Left lobe of liver (tissue), 2 donors: ENCODE results near the gene UBL3. TPM values are rescaled to one million over a fixed set of nuclear protein-coding genes. Genes with fewer than 3 reads are reported as not detected.

Experiments
- ATAC-seq: fragments of 200-7000 bp; cut with Tn5 transposase; one replicate; pipeline ENCODE4 v1.9.1; 2020; ENCODE audit warnings: mild to moderate bottlenecking, moderate library complexity
- DNase-seq: peaks from one replicate; pipeline ENCODE4 v3.0.0-alpha.2; 2020; ENCODE audit warnings: low spot score
- total RNA-seq: library from RNA; stranded (reverse); gene quantifications from one replicate; pipeline ENCODE4 v1.2.1, GENCODE V29; 2021
- donor health status: DM: no; HTN: no; CAD: no; lungs with moderate emphysema.
- donor health status: DM: no; HTN: yes; CAD: no.

The UBL3 gene, protein sequence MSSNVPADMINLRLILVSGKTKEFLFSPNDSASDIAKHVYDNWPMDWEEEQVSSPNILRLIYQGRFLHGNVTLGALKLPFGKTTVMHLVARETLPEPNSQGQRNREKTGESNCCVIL
- total RNA-seq: 21.8 TPM

DNA sequence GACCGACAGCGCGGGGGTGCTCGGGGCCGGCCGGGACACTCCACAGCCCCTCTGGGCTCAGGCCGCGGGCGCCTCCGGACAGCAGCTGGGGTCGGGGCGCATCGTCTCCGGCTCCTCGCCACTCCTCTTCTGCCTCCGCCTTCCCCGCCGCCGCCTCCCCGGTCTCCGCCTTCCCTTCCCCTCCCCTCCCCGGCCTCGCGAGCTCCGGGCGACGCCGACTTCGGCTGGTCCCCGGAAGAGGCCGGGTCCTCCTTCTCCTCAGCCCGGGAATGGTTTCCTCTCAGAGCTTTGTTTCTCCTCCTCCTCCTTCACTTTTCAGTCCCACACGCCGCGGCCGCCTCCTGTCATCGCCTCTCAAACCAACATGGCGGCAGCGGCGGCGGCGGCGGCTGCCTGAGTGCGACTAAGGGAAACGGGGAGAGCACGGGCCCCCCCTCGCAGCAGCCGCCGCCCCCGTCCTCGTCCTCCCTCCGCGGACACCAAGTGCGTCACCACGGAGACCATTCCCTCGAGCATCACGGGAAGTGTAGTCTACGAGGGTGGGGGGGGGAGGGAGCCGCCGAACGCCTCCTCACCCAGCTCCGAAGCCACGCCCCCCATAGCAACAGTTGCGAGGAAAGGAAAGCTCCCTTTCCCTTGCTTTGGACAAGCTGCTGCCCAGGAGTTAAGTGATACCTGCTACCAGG, at the start of gene UBL3:
Gene UBL3 (minus strand): TSS at position 405 of the 686 bp plus-strand sequence. CDS start 1,079 bp downstream, outside the sequence.
- ATAC-seq: peak; percentile 88

GRCh38 chr13:29897102-29897501, 46.7 kb upstream of the UBL3 start:
- no peak for DNase-seq
- ATAC-seq: no peak

More for the DNA sequence above, at the start of gene UBL3:
- DNase-seq: peak; percentile 96

DNA sequence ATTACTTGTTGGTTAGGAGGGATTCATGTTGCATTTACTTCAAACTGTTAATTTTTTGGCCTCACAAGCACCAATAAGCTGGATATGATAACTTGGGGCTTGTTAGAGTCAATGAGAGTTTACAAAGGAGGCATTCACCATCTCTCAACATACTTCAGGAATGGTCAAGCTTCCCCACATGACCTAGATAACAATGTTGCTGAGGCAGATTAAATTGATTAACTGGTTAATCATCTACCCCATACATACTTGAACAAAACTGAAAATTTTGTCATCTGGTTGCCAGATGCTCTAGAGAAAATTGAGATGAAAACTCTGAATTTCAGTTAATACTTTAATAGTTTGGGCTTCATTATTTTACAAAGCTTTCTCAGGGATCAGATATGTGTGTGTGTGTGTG, 43.0 kb upstream of the UBL3 start:
- DNase-seq: no peak
- ATAC-seq: no peak

DNA sequence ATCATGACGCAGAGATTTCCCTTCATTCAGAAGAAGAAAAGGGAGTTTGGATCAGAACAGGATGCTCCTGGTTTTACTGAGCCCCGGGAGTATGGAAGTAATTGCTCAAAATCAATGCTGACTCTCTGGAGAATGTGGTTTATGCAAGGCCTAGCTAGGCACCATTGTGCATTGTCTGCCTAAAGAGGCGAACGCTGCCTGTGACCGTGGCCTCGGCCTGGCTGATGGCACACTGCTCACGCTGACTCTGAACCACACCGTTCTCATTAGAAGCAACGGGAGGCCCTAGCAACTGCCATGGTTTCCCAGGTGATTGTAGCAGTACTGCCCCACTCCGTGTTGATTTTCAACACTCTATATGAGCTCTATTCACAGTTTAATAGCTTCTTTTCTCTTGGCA, 41.7 kb upstream of the UBL3 start:
- DNase-seq (no peak), ATAC-seq (no peak)

DNA sequence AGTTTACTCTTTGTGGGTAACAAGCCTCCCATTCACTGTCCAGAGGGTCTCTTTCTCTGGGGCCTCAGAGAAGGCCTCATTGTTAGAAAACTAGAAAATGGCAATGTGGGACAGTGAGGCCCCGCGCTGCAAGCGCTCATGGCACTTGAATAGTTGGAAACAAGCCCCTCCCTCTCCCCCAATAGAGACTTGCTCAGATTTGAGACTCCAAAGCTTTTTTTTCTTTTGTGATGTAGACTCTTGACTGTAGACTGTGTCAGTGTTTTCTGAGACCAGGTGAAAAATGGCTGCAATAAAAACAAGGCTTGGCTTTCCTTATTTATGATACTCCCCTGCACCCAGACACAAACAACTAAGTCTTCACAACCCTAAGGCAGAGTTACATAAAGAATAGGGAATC, 38.7 kb upstream of the UBL3 start:
- ATAC-seq: no peak
- no peak for DNase-seq

GRCh38 chr13:29888306-29888705, 37.9 kb upstream of the UBL3 start:
- ATAC-seq (no peak), DNase-seq (no peak)

- DNase-seq (no peak), ATAC-seq (no peak)
Observed at GRCh38 chr13:29887686-29888085, 37.3 kb upstream of the UBL3 start.

DNA sequence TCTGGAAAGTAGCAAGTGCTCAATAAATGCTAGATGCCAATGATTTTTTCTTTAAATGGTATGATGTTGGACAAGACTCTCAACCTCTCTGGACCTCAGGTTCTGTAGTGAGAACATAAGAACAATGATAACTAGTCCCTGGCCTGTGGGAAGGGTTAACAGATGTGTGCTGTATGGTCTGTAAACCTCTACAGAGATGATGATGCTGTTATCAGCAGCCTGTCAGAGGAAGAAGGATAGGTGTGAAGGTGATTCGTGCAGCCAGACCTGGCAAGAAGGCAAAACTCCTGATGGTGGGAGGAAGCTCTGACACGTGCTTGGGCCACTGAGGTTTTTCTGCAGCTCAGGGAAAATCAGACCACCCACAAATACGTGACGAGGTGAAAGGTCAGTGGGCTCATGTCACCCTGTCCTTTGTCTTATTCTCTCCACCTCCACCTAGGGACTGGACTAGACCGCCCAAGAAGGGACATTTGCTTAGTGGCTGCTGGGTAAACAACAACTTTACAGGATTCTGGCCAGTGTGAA, 36.7 kb upstream of the UBL3 start:
- DNase-seq (no peak), ATAC-seq (no peak)

DNA sequence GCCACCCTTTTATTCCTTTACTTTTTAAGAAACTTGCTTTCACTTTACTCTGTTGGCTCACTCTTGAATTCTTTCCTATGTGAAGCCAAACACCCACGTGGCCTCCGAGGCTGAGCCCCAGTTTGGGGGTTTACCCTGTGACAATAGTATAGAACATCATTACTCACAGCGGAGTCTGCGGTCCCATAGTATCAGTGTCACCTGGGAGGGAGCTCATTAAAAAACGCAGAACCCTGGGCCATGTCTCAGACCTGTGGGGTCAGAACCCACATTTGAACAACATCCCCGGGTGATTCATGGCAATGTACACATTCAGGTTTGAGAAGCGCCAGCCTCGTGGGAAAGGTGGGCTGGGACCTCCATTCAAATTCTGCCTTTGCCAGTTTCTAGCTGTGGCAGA, 36.0 kb upstream of the UBL3 start:
- no peak for ATAC-seq
- DNase-seq: no peak

- no peak for ATAC-seq
- no peak for DNase-seq
Observed at GRCh38 chr13:29885989-29886388, 35.6 kb upstream of the UBL3 start.

DNA sequence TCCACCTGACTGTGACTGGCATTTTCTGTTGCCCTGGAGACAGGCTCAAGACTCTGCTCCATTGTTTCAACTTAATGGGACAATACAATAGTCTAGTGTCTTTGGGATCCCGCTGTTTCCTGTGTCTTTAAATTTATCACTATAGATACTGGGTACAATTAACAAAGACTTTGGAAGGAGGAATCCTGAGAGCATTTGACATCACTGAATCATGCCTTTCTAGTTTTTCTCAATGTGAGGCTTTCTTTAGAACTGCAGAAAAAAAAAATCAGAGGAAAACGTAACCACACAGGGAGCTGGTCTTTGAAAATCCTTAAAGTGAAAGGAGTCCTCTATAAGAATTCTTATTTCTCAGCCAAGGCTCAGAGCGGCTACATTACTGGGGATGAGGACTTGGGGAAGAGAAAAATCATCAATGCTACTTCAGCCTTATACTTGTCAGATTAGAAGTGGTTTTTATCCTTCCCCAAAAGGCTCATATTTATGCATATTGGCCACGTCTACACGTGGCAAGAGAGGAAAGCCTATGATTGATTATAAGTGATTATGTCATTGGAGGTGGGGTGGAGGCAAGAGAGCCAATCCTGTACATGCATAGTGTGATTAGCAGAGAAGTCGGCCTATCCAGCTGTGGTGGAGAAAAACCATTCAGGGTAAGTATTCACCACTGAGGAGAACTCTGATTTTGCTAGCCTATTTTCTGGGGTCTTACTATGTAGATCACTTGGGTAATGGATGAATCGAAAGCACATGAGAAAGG, 34.4 kb upstream of the UBL3 start:
- DNase-seq (no peak), ATAC-seq (no peak)

DNA sequence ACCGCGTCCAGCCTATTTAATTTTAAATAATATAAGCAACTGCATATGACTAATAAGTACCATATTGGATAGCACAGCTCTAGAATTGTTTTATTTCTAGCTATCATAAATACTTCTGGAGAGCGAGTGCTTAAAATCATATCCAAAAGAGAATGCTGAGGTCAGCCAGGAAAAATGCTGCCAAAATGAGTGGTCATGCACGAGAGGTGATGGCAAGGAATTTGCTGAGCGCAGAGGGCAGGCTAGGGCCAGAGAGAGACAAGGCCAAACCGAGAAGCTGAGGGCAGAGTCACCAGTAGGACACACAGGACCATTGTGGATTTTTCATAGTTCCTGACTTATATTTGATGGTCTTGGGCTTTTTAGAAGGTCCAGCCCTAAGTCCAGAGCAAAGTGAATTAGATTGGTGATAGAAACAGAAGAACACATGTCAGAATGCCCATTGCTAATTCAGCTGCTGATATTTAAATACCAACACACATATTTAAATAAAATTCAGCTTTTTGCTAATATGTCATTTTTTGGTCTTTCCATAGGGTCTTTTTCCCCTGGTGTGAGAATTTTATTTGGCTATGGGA, 33.6 kb upstream of the UBL3 start:
- ATAC-seq: no peak
- DNase-seq: no peak

- ATAC-seq (no peak), DNase-seq (no peak)
Observed at GRCh38 chr13:29882076-29882475, 31.7 kb upstream of the UBL3 start.

DNA sequence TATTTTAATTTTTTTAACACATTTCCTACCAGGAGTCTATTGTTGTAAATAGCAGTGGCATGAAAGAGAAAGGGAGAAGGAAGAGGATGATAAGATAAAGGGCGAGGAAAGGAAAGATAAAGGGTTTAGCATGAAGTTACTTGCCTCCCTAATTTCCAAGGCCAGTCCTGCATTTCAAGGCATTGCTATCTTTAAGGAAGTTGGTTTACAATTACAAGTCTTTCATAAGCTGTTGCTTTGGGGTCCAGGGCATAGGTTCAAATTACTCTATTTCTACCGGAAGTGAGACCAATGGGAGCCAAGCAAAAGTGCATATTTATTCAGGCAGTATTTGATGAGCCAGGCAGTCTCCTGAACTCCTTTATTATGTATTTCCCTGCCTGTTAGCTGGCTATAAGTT, 27.7 kb upstream of the UBL3 start:
- ATAC-seq (no peak), DNase-seq (no peak)

DNA sequence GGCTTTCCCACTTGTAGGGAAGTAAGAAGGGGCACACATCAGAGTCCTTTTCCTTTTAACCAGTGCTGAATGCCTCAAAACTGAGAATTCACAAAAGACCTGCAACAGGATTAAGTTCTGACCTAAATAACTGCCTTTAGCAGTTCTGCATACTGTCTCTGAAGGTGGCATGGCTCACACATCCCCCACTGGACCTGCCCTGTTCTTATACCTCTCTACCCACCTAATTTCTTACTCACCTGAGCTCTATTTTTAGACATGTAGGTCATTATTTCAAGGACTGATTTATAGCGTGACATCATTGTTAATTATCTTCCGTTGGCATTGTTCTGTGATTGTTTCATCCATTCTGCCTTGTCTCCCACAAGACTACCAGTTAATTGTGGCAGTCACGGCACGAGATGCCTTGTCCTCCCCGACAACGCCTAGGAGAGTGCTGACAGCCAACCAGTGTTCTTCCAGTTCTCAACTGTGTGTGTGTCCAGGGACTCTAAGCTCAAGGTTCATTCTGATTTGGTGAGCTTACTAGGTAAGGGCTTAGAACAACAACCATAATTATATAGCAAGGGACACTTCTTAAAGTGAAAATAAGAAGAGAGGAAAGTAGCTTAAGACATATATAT, 27.1 kb upstream of the UBL3 start:
- peak; percentile 47 for ATAC-seq
- DNase-seq: no peak

DNA sequence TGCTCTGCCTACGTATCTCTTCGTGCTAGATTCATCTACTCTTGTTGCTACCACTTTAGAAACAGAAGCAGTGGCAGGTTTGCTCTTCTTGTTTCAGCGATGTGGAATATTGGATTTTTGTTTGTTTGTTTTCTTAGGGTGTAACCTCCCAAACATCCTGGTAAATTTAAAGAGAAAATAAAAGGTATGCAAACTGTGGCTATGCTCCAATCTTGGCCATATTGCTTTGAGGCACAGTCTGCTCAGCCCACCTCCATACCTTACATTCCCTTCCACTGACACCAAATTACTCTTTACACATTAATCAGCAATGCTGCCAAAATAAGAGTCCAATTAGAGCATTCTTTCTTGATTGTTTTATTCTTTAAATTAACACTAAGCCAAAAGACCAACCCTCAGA, 25.2 kb upstream of the UBL3 start:
- DNase-seq (no peak), ATAC-seq (no peak)

DNA sequence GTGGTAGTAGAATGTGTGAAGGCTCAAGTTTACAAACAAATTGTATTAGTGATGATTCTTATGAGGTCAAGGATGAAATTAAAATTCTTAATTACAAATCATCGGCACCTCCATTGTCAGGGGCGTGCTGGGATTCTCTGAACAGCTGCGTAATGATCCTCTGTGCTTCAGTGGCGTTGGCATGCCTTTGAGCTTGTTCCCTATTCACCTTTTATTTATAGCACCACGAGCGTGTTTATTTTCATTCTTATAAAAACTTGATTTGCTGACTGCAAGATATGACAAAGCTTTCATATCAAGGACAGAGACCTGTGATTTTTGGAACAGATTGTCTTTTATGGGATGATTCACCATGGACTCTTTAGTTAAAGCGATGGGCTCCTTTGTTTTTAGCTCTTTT, 18.2 kb upstream of the UBL3 start:
- DNase-seq: no peak
- ATAC-seq: no peak

GRCh38 chr13:29865934-29866333, 15.5 kb upstream of the UBL3 start:
- no peak for ATAC-seq
- DNase-seq: no peak

DNA sequence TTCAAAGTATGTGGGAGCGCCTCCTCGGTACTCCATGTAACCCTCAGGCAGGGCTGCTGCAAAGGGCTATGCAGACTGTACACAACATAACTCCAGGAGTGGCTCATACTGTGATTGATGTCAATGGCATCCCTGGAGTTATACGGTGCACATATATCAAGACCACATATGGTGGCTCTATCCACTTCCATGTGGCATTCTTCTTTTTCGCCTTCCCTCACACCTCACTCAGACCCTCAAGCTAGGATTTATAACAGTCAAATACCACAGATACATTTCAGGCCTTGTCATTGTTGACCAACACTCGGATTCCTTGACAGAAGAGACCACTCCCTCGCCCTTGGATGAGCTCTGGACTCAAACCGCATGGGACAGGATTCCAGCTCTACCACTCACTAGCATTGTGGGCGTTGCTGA, 11.3 kb upstream of the UBL3 start:
- DNase-seq: no peak
- ATAC-seq: no peak

GRCh38 chr13:29859971-29860370, 9.6 kb upstream of the UBL3 start:
- ATAC-seq: no peak
- no peak for DNase-seq

DNA sequence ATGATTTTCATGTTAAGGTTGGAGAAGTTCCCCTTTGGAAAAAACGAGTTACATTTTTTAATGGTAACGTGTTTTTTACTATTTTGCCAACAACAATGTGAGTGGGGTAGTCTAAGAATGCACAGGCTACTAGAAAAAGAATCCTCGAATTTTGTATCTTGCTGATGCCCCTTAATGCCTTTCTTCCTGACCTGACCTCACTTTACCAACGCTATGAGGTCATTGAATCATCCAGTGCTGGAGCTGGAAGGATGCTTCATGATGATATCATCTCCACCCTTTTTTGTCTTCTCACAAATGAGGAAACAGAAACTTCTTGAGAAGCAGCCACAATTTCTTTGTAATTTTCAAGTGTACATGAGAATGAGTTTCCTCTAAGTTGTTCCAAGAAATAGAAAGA, 8.2 kb upstream of the UBL3 start:
- no peak for ATAC-seq
- DNase-seq: no peak
